ENCODE measurements around the gene FCAMR. TPM values are rescaled to one million over a fixed set of nuclear protein-coding genes. Genes with fewer than 3 reads are reported as not detected.

FCAMR gene
- total and polyA plus RNA-seq, 2 experiments from 2014 or later: not detected

GRCh38 chr1:206925106-206925736, 45.0 kb downstream of the FCAMR start:
- Histone ChIP-seq H2AFZ (0 out of 2 replicates have a peak overlapping the region, but pooled peaks have one; percentile 32), H3K79me2 (replicated peaks; ENCODE audit: insufficient read depth) (no peaks in the 10 kb centered on the region), H3K4me3 (no peak overlapping the region), H4K20me1 (replicated peaks; ENCODE audit: insufficient read depth) (no peaks in the 10 kb centered on the region), H3F3A (replicated peaks; ENCODE audit: low read depth) (no peaks in the 10 kb centered on the region), H3K36me3 (ENCODE audit: insufficient read depth) (no peaks in the 10 kb centered on the region), H3K4me1 (ENCODE audit: insufficient read depth) (no peaks in the 10 kb centered on the region), H3K9me2 (ENCODE audit: insufficient read depth) (no peaks in the 10 kb centered on the region), H3K4me2 (no peak overlapping the region), H3K27ac (ENCODE audit: low read depth) (no peak overlapping the region), H3K27me3 (ENCODE audit: insufficient read depth) (no peaks in the 10 kb centered on the region)
- H3K9me3 Mint-ChIP-seq: no peaks in the 10 kb centered on the region
- no peaks in the 10 kb centered on the region for H3K36me3 Mint-ChIP-seq (ENCODE audit: low read depth)
- ATAC-seq (peak; percentile 84), DNase-seq (ENCODE audit: low spot score) (peak; percentile 44)
- no peak overlapping the region for H3K27ac Mint-ChIP-seq
- no peak overlapping the region for H3K4me3 Mint-ChIP-seq
- H3K4me1 Mint-ChIP-seq: no peaks in the 10 kb centered on the region
- TF ChIP-seq JUNB (IDR thresholded peaks at IDR 0.05; ENCODE audit: unreplicated experiment) (no peak), POLR2AphosphoS5 (IDR thresholded peaks at IDR 0.05; ENCODE audit: low read depth) (no peak), ETS1 (IDR thresholded peaks at IDR 0.05) (no peak), STAT1 (IDR thresholded peaks at IDR 0.05; ENCODE audit: unreplicated experiment) (no peak), CTCF (conservative IDR thresholded peaks at IDR 0.05; ENCODE audit: low read depth in 2 of 2) (peak in 1 of 2 experiments; percentile 60; a peak in 2 of 4 replicates)
- H3K27me3 Mint-ChIP-seq (ENCODE audit: insufficient read depth, low read depth, poor library complexity): no peaks in the 10 kb centered on the region

- H3K36me3 ChIP-seq (ENCODE audit: insufficient read depth): no peaks in the 10 kb centered on the region
- Mint-ChIP-seq H3K27me3 (ENCODE audit: insufficient read depth, low read depth, poor library complexity) (no peaks in the 10 kb centered on the region), H3K9me3 (no peaks in the 10 kb centered on the region), H3K4me1 (no peaks in the 10 kb centered on the region), H3K36me3 (ENCODE audit: low read depth) (no peaks in the 10 kb centered on the region), H3K27ac (no peak overlapping the region), H3K4me3 (no peak overlapping the region)
- ATAC-seq (peak; percentile 26; the same call in 2 of the 3 replicates), DNase-seq (ENCODE audit: low spot score) (no peak)
- H3K4me1 ChIP-seq (ENCODE audit: insufficient read depth): no peaks in the 10 kb centered on the region
- H3K79me2 ChIP-seq (replicated peaks; ENCODE audit: insufficient read depth): no peaks in the 10 kb centered on the region
- H4K20me1 ChIP-seq (replicated peaks; ENCODE audit: insufficient read depth): no peaks in the 10 kb centered on the region
- no peak overlapping the region for H3K4me2 ChIP-seq
- no peaks in the 10 kb centered on the region for H3F3A ChIP-seq (replicated peaks; ENCODE audit: low read depth)
- H3K9me2 ChIP-seq (ENCODE audit: insufficient read depth): no peaks in the 10 kb centered on the region
- TF ChIP-seq ZNF462 (CRISPR knock-in tag; IDR thresholded peaks at IDR 0.05): no peak
- TF ChIP-seq EZH2phosphoT487 (IDR thresholded peaks at IDR 0.05; ENCODE audit: unreplicated experiment): no peak
- TF ChIP-seq JUNB (IDR thresholded peaks at IDR 0.05; ENCODE audit: unreplicated experiment): no peak
- H2AFZ ChIP-seq: 0 out of 2 replicates have a peak overlapping the region, but pooled peaks have one; percentile 32
- H3K4me3 ChIP-seq: no peak overlapping the region
- H3K27me3 ChIP-seq (ENCODE audit: insufficient read depth): no peaks in the 10 kb centered on the region
- H3K27ac ChIP-seq (ENCODE audit: low read depth): no peak overlapping the region
Observed at GRCh38 chr1:206924592-206925105, 45.6 kb downstream of the FCAMR start.

Data from GM23338 (cell line).